GM23338 (cell line): ENCODE measurements around the gene RBPMS2. TPM values are rescaled to one million over a fixed set of nuclear protein-coding genes. Genes with fewer than 3 reads are reported as not detected.

ENCODE experiments used
- ATAC-seq: fragments of 200-7000 bp; cut with Tn5 transposase; 3 replicates; pipeline ENCODE4 v1.9.1; 2020
- DNase-seq: peaks from one replicate; pipeline ENCODE4 v3.0.0-alpha.2; 2015; ENCODE audit warnings: low spot score
- H2AFZ ChIP-seq: fragments of 200-600 bp; sonication (generic); 2 replicates; pipeline ENCODE4 v1.8.0; 2016; ENCODE audit warnings: antibody characterized with exemption, mild to moderate bottlenecking, moderate library complexity
- H3F3A ChIP-seq: fragments of 200-600 bp; sonication (generic); replicated peaks from 2 replicates; pipeline ENCODE4 v1.8.0; 2017; ENCODE audit warnings: antibody characterized with exemption, mixed run types, low read depth
- H3K27ac ChIP-seq: fragments of 200-600 bp; sonication (generic); 2 replicates; pipeline ENCODE4 v1.6.1; 2016; ENCODE audit warnings: low read depth
- H3K27me3 ChIP-seq: fragments of 200-600 bp; sonication (generic); 2 replicates; pipeline ENCODE4 v1.8.0; 2016; ENCODE audit warnings: mild to moderate bottlenecking, mixed run types, moderate library complexity; ENCODE audit not compliant: insufficient read depth
- H3K36me3 ChIP-seq: fragments of 200-600 bp; sonication (generic); 2 replicates; pipeline ENCODE4 v1.8.0; 2016; ENCODE audit warnings: mild to moderate bottlenecking; ENCODE audit not compliant: insufficient read depth
- H3K4me1 ChIP-seq: fragments of 200-600 bp; sonication (generic); 2 replicates; pipeline ENCODE4 v1.8.0; 2016; ENCODE audit warnings: mild to moderate bottlenecking, moderate library complexity; ENCODE audit not compliant: insufficient read depth
- H3K4me2 ChIP-seq: fragments of 200-600 bp; sonication (generic); 2 replicates; pipeline ENCODE4 v1.7.1; 2017; ENCODE audit warnings: mixed run types
- H3K4me3 ChIP-seq: fragments of 200-600 bp; sonication (generic); 2 replicates; pipeline ENCODE4 v1.6.1; 2016; ENCODE audit warnings: mixed run types
- H3K79me2 ChIP-seq: fragments of 200-600 bp; sonication (generic); replicated peaks from 2 replicates; pipeline ENCODE4 v1.8.0; 2017; ENCODE audit warnings: mild to moderate bottlenecking; ENCODE audit not compliant: insufficient read depth
- H3K9me2 ChIP-seq: fragments of 200-600 bp; sonication (generic); 2 replicates; pipeline ENCODE4 v1.8.0; 2017; ENCODE audit not compliant: insufficient read depth
- H4K20me1 ChIP-seq: fragments of 200-600 bp; sonication (generic); replicated peaks from 2 replicates; pipeline ENCODE4 v1.8.0; 2017; ENCODE audit warnings: mild to moderate bottlenecking; ENCODE audit not compliant: insufficient read depth
- H3K27ac Mint-ChIP-seq: 2 replicates; pipeline ENCODE4 v1.8.0; 2020; ENCODE audit warnings: inconsistent platforms, mild to moderate bottlenecking, moderate library complexity, mixed read lengths
- H3K27me3 Mint-ChIP-seq: 3 replicates; pipeline ENCODE4 v1.8.0; 2022; ENCODE audit warnings: low read depth, mild to moderate bottlenecking, moderate library complexity, mixed read lengths, inconsistent platforms; ENCODE audit not compliant: insufficient read depth, poor library complexity
- H3K36me3 Mint-ChIP-seq: 3 replicates; pipeline ENCODE4 v1.8.0; 2021; ENCODE audit warnings: low read depth, mild to moderate bottlenecking, inconsistent platforms, moderate library complexity, mixed read lengths
- H3K4me1 Mint-ChIP-seq: 3 replicates; pipeline ENCODE4 v1.8.0; 2020; ENCODE audit warnings: mild to moderate bottlenecking, inconsistent platforms, mixed read lengths
- H3K4me3 Mint-ChIP-seq: 3 replicates; pipeline ENCODE4 v1.8.0; 2021; ENCODE audit warnings: moderate library complexity, mild to moderate bottlenecking, inconsistent platforms, mixed read lengths
- H3K9me3 Mint-ChIP-seq: 3 replicates; pipeline ENCODE4 v1.8.0; 2020; ENCODE audit warnings: moderate library complexity, mild to moderate bottlenecking, inconsistent platforms, mixed read lengths
- CREB1 ChIP-seq: fragments of 250-450 bp; sonication (Bioruptor Pico); IDR thresholded peaks from 2 replicates; pipeline ENCODE4 v1.5.0; 2020; ENCODE audit warnings: low read depth, mild to moderate bottlenecking, moderate library complexity
- CTCF ChIP-seq, 2 experiments: fragments of 200-600 bp in 1 of 2; sonication (generic) in 1 of 2; conservative IDR thresholded peaks; 2 replicates each; pipeline versions ENCODE4 v1.5.1 to v1.6.1; 2016 to 2017; ENCODE audit warnings: antibody characterized with exemption in 2 of 2, low read depth in 2 of 2, mild to moderate bottlenecking in 2 of 2, moderate library complexity in 1 of 2
- ETS1 ChIP-seq: IDR thresholded peaks from 2 replicates; pipeline ENCODE4 v1.6.1; 2016; ENCODE audit warnings: antibody characterized with exemption
- EZH2 ChIP-seq: fragments of 200-600 bp; sonication (generic); IDR thresholded peaks from one replicate; pipeline ENCODE4 v1.8.0; 2017; ENCODE audit warnings: antibody characterized with exemption, mild to moderate bottlenecking, low read depth; ENCODE audit not compliant: unreplicated experiment
- EZH2phosphoT487 ChIP-seq: fragments of 200-600 bp; sonication (generic); IDR thresholded peaks from one replicate; pipeline ENCODE4 v1.8.1; 2018; ENCODE audit warnings: antibody characterized with exemption; ENCODE audit not compliant: unreplicated experiment
- JUNB ChIP-seq: IDR thresholded peaks from one replicate; pipeline ENCODE4 v1.6.1; 2016; ENCODE audit warnings: antibody characterized with exemption; ENCODE audit not compliant: unreplicated experiment
- NANOG ChIP-seq: IDR thresholded peaks from 2 replicates; pipeline ENCODE4 v1.6.1; 2016; ENCODE audit warnings: antibody characterized with exemption, borderline replicate concordance
- POLR2AphosphoS5 ChIP-seq: IDR thresholded peaks from 2 replicates; pipeline ENCODE4 v1.6.1; 2016; ENCODE audit warnings: antibody characterized with exemption, low read depth
- REST ChIP-seq: IDR thresholded peaks from one replicate; pipeline ENCODE4 v1.6.1; 2018; ENCODE audit warnings: antibody characterized with exemption; ENCODE audit not compliant: unreplicated experiment
- STAT1 ChIP-seq: IDR thresholded peaks from one replicate; pipeline ENCODE4 v1.6.1; 2016; ENCODE audit warnings: antibody characterized with exemption; ENCODE audit not compliant: unreplicated experiment
- ZNF114 ChIP-seq: fragments of 250-450 bp; sonication (Bioruptor Pico); IDR thresholded peaks from 2 replicates; pipeline ENCODE4 v1.5.0; 2020; ENCODE audit warnings: mild to moderate bottlenecking, moderate library complexity
- ZNF331 ChIP-seq: fragments of 250-450 bp; sonication (Bioruptor Pico); IDR thresholded peaks from 2 replicates; pipeline ENCODE4 v1.5.0; 2020; ENCODE audit warnings: low read depth, mild to moderate bottlenecking, moderate library complexity
- ZNF462 ChIP-seq: fragments of 250-450 bp; sonication (Bioruptor Pico); IDR thresholded peaks from 2 replicates; pipeline ENCODE4 v1.5.0; 2020; ENCODE audit warnings: mild to moderate bottlenecking, moderate library complexity
- polyA plus RNA-seq: library from polyadenylated mRNA; unstranded; fragments of >200 nt; fragmentation: Nextera tagmentation; extraction: Ambion mirVana; gene quantifications from 2 replicates; pipeline ENCODE4 v1.2.1, GENCODE V29; 2016
- total RNA-seq: library from RNA; depleted of rRNA; stranded (reverse); fragments of >200 nt; shearing (Covaris generic); gene quantifications from 2 replicates; pipeline ENCODE4 v1.2.3, GENCODE V29; 2014

Gene RBPMS2
- total and polyA plus RNA-seq, 2 experiments from 2014 or later, result 53.3 to 171 TPM

- Histone ChIP-seq H3K4me2 (no peak overlapping the region), H3K9me2 (no peaks in the 10 kb centered on the region), H3K27me3 (no peaks in the 10 kb centered on the region), H4K20me1 (peaks cover 15% of the 10 kb centered on the region), H3K4me1 (no peaks in the 10 kb centered on the region; the same call in none of the 2 replicates), H2AFZ (no peak overlapping the region), H3F3A (peaks cover 31% of the 10 kb centered on the region), H3K36me3 (peaks cover 21% of the 10 kb centered on the region), H3K4me3 (no peak overlapping the region), H3K79me2 (peaks cover 34% of the 10 kb centered on the region), H3K27ac (peak overlapping the region; percentile 84)
- Mint-ChIP-seq H3K27ac (no peak overlapping the region; the same call in 1 of the 2 replicates), H3K36me3 (peaks cover 83% of the 10 kb centered on the region), H3K9me3 (no peaks in the 10 kb centered on the region; the same call in 2 of the 3 replicates), H3K4me1 (peaks cover 16% of the 10 kb centered on the region), H3K27me3 (peaks cover 24% of the 10 kb centered on the region), H3K4me3 (no peak overlapping the region)
- no peak for DNase-seq
- ATAC-seq, result no peak
- TF ChIP-seq EZH2 (no peak), ETS1 (no peak), REST (no peak), ZNF331 (CRISPR knock-in tag) (no peak), STAT1 (no peak), ZNF462 (CRISPR knock-in tag) (no peak), NANOG (no peak), EZH2phosphoT487 (no peak), ZNF114 (CRISPR knock-in tag) (no peak), CREB1 (CRISPR knock-in tag) (no peak), POLR2AphosphoS5 (no peak; the same call in 1 of the 2 replicates), CTCF (conservative IDR thresholded peaks at IDR 0.05; ENCODE audit: low read depth in 2 of 2) (no peak), JUNB (no peak)
These were observed 35.7 kb downstream of the RBPMS2 start for GRCh38 chr15:64739577-64740143.
